ENCODE data around the gene CHN1. TPM values are rescaled to one million over a fixed set of nuclear protein-coding genes. Genes with fewer than 3 reads are reported as not detected.

CHN1 gene
- total RNA-seq, 1 donor from 2014 or later, result 7.2 TPM

DNA sequence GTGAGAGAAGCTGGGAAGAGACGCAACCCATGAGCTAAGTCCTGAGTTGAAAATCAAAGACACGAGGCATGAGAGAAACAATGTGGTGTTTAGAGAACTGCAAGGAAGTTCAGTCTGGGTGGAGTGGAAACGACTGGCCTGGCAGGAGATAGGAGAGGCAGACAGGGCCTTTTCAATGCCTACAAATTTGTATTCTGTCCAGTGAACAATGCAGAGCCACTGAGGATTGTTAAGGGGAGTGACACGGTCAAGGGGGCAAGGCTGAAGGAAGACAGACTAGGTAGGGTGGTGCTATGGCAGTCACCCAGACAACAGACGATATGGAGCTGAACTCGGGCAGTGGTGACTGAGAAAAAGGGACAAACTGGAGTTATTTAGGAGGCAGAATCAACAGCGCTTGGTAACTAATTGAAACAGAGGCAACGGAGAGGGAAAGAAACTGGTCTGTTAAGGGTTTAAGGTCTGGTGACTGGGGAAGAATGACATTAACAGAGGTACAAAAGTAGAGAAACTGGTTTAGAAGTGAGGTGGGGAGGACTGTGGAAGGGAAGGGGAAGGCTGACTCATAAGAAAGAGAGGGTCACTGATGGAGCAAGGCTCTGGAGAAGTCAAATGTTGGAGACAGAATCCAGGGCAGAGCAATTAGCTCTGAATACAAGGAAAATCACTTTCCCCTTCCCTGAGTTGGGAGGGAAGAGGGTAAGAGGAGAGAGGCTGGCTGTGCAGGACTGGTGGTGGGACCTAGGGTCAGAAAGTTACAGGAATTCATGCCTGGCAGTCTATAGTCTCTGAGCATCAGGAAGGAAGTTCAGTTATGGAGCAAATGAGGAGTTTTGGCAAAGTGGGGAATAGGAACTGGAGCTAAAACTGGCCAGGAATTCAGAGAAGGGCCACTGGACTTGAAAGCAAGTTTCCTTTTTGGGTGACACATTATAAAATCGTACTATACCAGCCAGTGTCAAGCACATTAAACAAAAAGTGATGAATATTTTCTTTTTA, 177.5 kb downstream of the CHN1 start:
- peak; percentile 44 for DNase-seq (ENCODE audit: low read depth)

DNA sequence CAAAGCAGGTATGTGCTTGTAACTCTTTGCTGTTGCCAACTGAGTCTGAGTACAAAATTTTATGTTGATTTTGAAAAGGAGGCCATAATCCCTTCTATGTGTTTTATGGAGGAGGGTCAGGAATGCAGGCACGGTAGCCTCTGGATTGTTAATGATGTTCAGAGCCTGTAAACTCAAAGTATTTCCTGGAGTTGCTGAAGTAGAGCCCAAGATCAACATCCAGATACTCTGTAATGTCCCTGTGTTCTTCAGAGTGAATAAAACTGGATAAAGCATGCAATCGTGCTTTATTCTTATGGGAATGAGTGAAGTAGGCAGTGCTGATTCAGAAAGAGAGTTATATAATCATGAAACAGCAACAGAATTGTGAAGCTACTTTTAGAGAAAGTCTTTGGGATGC, 179.1 kb downstream of the CHN1 start:
- DNase-seq (ENCODE audit: low read depth), result peak; percentile 26

DNA sequence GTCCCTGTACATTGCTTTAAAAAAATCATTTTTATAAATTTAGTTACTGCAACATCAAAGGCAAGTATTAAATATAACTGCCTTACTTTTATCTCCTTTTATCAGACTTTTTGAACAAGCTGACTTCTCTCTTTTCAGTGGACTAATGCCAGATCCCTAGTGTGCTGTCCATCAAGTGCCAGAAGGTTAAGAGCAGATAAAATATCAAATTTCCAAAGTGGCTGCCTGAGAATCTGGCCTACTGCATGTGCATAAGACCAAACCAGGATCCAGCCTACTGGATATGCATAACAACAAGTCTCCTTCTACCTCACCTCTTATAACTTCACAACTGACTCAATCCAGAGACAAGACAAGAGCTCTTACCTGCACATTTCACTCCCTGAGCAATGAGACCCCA, 181.1 kb downstream of the CHN1 start:
- DNase-seq (ENCODE audit: low read depth), result no peak

DNA sequence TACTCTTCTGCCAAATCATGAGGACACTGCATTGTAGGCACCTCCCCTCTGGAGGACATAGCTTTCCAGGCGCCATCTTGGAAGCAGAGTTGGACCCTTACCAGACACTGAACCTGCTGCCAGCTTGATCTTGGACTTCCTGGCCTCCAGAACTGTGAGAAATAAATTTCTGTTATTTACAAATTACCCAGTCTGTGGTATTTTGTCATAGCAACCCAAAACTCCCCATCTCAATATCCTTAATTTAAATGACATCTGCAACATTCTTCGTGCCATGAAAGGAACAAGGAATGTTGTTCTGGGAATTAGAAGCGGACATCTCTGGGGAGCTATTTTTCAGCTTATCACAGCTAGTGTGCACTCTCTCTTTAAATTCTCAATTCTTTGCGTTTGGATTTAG, 183.6 kb downstream of the CHN1 start:
- no peak for DNase-seq (ENCODE audit: low read depth)

DNA sequence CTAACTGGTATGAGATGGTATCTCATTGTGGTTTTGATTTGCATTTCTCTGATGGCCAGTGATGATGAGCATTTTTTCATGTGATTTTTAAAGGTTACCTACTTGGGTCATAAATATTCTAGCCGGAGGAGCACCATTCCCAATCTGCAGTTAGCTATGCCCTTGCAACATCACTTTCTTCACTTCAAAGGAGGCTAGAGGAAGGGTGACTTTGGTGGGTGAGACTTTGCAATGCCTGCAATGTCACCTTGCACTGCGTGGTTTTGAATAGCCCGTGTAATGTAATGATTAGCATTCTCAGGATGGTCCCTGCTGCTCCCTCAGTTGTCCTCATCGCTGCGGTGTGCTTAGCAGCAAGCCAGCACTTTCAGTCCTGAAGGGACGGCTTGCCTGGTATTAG, 184.8 kb downstream of the CHN1 start:
- no peak for DNase-seq (ENCODE audit: low read depth)

DNA sequence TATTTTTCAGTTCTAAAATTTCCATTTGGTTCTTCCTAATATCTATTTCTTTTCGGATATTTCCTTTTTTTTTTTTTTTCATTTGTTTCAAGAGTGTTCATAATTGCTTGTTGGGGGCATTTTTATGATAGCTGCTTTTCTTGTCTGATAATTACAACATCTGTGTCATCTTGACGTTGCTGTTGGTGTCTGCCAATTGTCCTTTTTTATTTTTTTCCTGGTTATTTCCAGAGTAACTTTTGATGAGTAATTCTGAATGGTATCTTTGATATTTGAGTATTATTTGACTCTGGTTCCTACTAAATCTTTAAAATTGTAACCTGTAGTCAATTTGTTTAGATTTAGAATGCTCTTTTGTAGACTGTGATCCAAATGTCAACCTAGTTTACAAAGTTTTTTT, 189.7 kb downstream of the CHN1 start:
- no peak for DNase-seq (ENCODE audit: low read depth)

DNA sequence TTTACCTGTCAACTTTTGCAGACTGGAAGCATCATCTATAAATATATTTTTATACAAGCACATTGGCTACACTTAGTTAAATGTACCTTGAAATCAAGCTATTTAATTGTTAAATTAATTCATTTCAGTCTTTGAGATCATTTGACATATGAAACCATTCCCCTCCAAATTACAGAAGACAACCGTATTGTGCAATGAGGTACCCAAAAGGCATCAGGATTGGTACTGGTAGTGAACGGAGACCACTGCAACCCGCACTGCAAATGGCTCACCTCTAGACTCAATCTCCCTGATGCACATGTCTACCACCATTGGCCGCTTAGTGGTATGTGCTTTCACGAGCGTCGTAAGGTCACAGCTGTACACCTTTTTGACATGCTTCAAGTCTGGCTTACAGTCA, 193.1 kb downstream of the CHN1 start:
- DNase-seq (ENCODE audit: low read depth), result no peak

DNA sequence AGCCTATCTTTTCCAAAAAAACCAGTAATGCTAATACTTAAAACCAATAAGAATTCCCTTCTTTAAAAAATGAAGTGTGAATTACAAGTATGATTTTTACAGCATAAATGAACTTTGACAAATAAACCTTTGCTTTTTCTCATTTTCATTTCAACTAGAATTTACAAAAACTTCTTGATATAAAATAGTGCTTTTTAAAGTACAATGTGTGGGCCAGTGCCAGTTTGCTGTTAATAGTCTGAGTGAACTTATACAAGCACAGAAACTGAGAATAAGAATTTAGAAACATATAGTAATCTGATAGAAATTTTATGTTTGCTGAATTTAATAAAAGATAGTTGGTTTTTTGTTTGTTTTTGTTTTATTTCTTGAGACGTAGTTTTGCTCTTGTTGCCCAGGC, 197.2 kb downstream of the CHN1 start:
- DNase-seq (ENCODE audit: low read depth), result no peak

DNA sequence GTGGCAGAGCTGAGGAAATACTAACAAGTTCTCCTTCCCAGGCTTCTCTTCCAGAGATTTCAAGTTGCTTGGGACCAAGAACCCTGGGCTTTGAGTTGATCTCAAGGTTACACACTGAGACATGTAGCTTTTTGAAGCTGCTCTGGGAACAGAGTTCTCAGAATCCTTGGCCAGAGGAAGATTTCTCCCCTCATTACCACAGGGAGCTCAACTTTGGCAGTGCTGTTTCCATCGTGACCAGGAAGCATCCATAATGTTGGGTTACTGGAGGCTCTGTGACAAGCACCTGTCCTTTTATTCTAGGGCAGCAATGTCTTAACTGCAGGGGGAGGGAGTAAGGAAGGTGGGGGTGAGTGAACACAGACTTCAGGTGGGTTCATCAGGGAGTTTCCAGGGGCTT, 199.4 kb downstream of the CHN1 start:
- no peak for DNase-seq (ENCODE audit: low read depth)

DNA sequence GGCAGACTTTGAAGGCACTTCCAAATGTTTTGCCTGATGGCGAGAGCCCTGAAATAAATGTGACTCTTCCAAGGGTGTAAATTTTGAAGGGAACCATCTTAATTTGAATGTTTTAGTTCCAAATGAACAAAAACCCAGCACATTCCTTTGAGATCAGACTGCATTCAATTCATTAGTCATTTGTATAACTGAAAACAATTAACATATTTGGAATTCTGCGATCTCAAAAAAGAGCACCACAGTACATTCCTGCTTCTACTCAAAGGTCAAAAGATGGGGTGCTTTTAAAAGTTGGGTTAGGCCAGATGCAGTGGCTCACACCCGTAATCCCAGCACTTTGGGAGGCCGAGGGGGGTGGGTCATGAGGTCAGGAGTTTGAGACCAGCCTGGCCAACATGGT, 202.7 kb downstream of the CHN1 start:
- peak; percentile 26 for DNase-seq (ENCODE audit: low read depth)

DNA sequence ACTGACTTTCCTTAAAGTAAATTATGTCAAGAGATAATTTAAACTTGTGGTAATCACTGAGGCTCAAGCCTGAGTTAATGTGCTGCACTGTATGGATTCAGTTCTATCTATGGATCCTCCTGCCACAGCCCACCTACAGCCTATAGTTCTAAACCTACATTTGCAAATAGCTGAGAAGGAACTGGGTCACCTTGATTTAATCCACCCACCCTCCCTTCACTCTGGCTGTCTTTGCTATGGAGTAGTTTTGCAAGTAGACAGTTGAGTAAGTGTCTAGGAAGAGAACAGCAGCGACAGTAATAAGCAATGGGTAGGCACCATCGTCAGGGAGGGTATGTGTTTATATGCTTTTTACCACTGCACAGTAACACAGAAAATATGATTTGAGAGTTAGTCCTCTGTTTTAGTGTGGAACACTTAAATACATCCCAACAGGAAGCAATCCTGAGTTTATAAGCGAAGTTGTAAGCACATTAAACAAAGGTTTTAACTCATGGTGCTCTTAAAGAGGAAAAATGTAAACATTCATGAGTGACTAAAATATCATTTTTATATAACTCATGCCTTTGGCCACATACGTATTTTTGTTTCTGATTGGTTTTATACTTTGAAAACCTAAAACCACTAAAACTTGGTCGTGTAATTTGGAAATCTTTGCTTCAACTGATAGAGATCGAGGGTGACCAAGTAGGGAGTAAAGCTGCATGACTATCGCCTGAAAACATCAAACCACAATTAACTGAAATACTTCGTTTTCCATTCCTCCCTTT, 204.6 kb downstream of the CHN1 start:
- no peak for DNase-seq (ENCODE audit: low read depth)

DNA sequence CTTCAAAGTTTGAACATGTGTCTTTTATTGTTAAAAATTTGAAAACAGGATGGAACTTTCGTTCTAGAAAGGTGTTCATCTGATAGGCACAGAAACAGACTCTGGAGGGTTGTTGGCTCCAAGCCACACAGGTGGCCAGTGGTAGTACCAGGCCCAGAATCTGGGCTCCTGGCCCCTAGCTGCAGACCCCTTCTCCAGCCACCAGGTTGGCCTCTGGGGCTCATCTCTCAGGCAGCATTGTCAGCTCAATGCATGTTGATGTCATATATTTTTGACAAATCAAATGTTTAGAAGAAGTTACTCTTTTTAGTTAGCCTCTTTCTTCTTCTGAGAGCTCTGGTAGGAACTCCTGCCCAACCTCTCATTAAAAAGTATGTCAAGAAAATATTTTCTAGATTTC, 206.4 kb downstream of the CHN1 start:
- no peak for DNase-seq (ENCODE audit: low read depth)

DNA sequence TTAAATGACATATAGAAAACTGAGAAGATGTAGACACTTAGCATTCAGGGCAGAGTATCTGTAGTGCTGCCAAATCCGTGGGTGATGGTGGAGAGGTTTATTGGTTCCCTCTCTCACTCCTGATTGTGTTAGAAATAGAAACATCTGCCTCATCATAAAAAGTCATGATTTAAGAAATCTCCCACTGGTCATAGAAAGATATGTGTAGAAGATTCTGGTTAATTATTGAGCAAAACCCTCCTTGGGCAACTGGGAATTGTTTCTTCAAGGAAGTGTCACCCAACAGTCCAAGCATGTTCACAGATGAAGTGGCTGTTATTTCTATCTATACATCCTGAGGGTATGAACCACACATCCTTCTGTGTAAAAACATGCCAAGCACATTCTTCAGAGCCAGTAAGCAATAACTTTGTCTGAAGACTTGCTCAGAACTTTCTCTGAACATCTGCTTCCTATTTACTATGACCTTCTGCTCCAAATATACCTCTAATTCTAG, 207.4 kb downstream of the CHN1 start:
- DNase-seq (ENCODE audit: low read depth), result peak; percentile 49

DNA sequence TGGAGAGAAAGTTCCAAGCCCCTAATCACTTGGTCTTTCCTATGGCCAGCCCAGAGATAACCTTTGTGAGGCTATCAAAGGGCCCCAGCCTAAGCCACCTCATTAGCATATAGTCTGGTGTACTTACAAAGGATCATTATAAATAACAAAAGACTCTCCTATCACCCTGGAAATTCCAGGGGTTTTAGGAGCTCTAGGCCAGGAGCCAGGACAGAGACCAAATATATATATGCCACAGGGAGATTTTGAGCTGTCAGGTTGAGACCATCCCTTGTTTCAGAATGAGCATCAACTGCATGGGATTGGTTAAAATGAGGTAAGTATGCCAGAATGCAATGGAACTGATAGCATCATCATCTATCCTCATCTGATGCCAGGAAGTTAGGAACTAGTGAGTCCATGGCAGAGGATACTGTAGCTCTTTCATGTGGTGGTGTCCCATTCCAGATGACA, 208.8 kb downstream of the CHN1 start:
- no peak for DNase-seq (ENCODE audit: low read depth)

DNA sequence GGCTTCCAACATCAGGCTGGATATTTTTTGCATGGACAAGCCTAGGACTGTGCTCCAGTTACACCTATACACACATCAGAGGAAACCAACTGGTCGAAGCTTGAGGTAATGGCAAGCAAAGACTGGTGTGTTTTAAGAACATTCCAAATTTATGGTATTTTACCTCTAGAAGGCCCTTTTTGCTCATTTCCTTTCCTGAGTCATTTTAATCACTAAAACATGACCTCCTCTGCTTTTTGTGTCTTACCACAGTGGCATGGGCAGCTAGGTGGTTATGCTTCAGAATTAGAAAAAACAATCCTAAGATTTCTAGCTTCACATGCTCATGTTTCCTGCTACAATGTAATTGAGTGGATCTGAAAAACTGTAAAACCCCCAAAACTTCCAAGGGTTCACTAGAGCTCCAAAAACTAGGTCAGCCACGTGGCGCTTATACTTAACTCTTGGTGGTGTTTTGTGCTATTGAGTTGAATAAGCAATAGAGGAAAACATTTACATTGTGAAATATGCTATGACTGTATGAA, 210.3 kb downstream of the CHN1 start:
- no peak for DNase-seq (ENCODE audit: low read depth)

DNA sequence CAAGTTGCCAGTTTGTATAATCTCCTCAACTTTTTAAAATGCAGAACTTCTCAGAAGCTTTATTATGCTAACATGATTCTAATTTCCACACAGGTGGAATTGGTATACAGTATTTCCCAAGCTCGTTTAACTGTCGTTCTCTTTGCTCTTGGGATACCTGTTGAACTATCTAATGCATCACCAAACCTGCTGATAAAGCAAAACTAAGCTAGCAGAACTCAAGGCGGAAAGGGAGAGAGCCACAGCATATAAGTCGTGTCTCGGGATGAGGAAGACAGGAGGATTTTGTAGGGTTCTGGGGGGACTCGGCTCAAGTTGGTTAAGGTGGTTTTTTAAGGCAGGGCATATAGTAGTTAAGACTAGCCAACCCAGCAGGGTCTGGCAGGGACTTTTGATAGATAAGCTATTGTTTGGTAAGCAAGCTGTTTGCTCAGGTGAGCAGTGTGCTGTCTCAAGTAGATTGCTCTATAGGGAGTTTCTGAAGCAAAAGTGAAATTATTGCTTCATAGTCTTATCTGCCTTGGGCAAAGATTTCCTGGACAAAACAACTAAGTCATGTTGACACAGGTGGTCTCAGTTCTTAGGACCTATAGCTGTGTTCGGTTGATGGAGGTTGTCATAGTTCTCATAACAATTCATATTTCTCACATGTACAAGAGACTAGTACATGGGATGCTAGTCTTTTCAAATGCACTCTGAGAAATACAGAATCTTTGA, 212.7 kb downstream of the CHN1 start:
- no peak for DNase-seq (ENCODE audit: low read depth)

DNA sequence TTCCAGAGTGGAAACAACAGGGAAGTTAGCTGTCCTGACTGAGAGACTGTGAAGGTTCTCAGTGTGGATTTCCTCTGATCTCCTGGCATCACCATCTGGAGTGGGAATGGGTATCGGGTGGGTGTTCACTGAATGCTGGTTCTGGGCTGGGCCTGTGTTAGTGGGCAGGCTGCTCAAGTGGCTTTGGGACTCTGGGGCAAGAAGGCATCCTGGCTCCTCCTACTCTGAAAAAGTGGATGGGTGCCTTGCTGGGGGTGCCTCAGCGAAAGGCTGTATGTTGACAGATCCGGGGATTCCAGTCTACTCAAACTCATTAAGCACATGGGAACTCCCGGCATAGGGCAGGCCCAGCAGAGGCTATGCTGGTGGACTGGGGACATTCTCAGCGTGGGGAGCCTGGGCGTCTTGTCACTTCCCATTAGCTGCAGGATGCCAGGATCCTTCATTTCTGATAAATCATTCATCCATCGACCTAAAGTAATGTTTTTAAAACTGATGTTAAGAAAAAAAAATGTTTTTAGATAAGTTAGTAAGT, 213.4 kb downstream of the CHN1 start:
- DNase-seq (ENCODE audit: low read depth), result no peak

DNA sequence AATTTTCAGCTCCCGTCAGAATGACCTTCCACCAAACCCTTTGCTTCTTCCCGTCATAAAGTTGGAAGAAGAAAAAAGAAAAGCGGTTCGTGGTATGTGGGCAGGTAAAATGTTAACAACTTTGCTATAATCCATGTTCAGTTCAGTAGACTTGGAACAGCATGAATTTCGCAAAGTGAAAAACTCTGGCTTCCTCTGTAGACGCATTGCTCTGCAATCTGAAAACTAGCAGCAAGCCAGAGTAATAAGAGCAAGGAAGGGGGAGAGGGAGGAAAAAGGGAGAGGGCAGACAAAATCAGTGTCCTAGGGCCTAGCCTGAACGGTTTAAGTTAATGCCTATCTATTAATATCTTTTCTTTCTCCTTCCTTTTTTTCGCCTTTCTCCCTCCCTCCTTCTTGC, 214.2 kb downstream of the CHN1 start:
- DNase-seq (ENCODE audit: low read depth), result no peak

DNA sequence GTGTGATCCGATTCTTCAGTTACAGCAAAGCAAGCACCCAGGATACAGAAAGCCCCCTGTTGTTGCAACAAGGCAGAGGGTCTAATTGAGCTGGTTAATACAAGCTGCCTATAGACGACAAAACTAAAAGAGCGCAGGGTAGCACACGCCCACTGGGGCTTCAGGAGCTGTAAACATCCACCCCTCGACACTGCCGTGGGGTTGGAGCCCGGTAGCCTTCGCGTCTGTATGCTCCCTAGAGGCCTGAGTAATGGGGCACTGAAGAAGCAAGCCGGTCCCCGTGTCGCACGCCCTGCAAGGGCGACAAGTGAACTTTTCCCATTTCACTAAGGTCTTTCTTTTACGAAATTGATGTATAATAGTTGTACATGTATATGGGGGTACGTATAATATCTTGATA, 216.2 kb downstream of the CHN1 start:
- DNase-seq (ENCODE audit: low read depth), result no peak

DNA sequence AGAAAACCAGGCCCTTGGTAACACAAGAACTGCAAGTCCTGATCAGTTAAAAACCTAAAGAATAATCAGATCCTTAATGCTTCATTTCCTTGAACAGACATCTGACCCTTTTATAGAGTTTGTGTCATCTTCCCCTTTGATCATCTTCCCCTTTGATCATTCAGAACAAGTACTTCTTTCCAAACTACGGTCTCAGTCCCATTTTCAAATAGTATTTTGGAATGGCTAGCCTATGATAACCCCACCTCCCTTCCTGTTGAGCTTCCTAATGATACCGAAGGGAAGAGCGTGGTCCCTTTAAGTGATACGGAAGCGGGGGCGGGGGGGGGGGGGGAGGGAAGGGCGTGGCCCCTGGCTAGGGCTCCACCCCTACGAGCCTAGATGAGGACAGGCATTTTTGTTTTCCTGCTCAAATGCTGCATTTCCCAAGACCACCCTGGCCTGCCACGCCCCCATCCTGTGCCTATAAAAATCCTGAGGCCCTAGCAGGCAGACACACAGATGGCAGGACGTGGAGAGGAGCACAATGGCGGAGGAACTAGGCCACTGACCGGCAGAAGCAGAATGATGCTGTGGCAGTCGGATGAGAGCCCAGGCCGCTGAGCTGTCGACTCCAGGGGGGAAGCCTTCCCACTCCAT, 216.8 kb downstream of the CHN1 start:
- DNase-seq (ENCODE audit: low read depth), result no peak
